ENCODE data around the gene MRM2. TPM values are rescaled to one million over a fixed set of nuclear protein-coding genes. Genes with fewer than 3 reads are reported as not detected.

Gene MRM2
- total RNA-seq, 1 donor from 2014 or later = 22.6 TPM

DNA sequence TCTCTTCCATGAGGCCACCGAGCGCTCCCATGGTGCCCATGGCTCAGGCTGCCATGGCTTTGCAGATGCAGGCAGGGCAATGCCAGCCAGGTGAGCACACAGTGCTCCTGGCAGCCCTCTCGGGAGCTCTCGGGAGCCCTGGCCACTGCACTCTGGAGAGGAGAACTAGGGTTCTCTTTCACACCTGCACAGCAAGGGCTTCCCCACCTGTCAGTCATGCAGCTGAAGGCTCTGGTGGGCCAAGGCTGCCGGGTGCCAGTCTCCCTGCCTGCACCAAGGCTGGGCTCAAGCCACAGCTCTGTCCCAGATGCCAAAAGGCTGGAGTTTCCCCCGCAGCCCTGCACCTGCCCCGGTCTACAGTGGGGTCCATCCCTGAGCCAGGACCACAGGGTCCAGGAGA is 32.7 kb upstream of the MRM2 start:
- H3K79me2 ChIP-seq (ENCODE audit: insufficient read depth, low read length) = peaks cover 4% of the 10 kb centered on the region
- H3K27me3 ChIP-seq (ENCODE audit: insufficient read depth, low read length) = no peaks in the 10 kb centered on the region
- H3K27ac ChIP-seq (ENCODE audit: low read depth, low read length) = no peak overlapping the region
- H2AFZ ChIP-seq (ENCODE audit: low read depth, low read length) = no peak overlapping the region
- Mint-ChIP-seq H3K27me3 (ENCODE audit: low read depth, unreplicated experiment) (no peaks in the 10 kb centered on the region), H3K36me3 (ENCODE audit: low read depth, unreplicated experiment) (peaks cover 6% of the 10 kb centered on the region), H3K9me3 (ENCODE audit: unreplicated experiment) (no peaks in the 10 kb centered on the region), H3K27ac (ENCODE audit: unreplicated experiment) (no peak overlapping the region), H3K4me1 (ENCODE audit: low read depth, unreplicated experiment) (peaks cover under 1% of the 10 kb centered on the region), H3K4me3 (ENCODE audit: unreplicated experiment) (no peak overlapping the region)
- H3K36me3 ChIP-seq (ENCODE audit: insufficient read depth, low read length) = no peaks in the 10 kb centered on the region
- H3K9me3 ChIP-seq (ENCODE audit: insufficient read depth, low read depth, low read length) = no peaks in the 10 kb centered on the region
- H3K4me3 ChIP-seq (ENCODE audit: insufficient read depth, low read depth, low read length) = no peak overlapping the region
- no peak overlapping the region for H3K9ac ChIP-seq (ENCODE audit: low read length)
- no peak for DNase-seq (ENCODE audit: low read depth)
- no peak overlapping the region for H3K4me2 ChIP-seq (ENCODE audit: low read length)
- TF ChIP-seq EZH2 (IDR thresholded peaks at IDR 0.05; ENCODE audit: insufficient read depth, low read length) = no peak
- TF ChIP-seq, protein P1, sequence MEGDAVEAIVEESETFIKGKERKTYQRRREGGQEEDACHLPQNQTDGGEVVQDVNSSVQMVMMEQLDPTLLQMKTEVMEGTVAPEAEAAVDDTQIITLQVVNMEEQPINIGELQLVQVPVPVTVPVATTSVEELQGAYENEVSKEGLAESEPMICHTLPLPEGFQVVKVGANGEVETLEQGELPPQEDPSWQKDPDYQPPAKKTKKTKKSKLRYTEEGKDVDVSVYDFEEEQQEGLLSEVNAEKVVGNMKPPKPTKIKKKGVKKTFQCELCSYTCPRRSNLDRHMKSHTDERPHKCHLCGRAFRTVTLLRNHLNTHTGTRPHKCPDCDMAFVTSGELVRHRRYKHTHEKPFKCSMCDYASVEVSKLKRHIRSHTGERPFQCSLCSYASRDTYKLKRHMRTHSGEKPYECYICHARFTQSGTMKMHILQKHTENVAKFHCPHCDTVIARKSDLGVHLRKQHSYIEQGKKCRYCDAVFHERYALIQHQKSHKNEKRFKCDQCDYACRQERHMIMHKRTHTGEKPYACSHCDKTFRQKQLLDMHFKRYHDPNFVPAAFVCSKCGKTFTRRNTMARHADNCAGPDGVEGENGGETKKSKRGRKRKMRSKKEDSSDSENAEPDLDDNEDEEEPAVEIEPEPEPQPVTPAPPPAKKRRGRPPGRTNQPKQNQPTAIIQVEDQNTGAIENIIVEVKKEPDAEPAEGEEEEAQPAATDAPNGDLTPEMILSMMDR (IDR thresholded peaks at IDR 0.05; ENCODE audit: insufficient read depth, low read depth, low read length) = no peak
- H3K4me1 ChIP-seq (ENCODE audit: insufficient read depth, low read length) = peaks cover 4% of the 10 kb centered on the region
- H4K20me1 ChIP-seq (ENCODE audit: insufficient read depth, low read length) = peaks cover 17% of the 10 kb centered on the region
- FAIRE-seq = no peak

- no peak for TF ChIP-seq EZH2 (IDR thresholded peaks at IDR 0.05; ENCODE audit: insufficient read depth, low read length)
- TF ChIP-seq, protein P1 (IDR thresholded peaks at IDR 0.05; ENCODE audit: insufficient read depth, low read depth, low read length) = no peak
- no peak overlapping the region for H3K4me2 ChIP-seq (ENCODE audit: low read length)
- no peak overlapping the region for H3K27ac Mint-ChIP-seq (ENCODE audit: unreplicated experiment)
- peaks cover 3% of the 10 kb centered on the region for H3K4me1 Mint-ChIP-seq (ENCODE audit: low read depth, unreplicated experiment)
- peaks cover 12% of the 10 kb centered on the region for H4K20me1 ChIP-seq (ENCODE audit: insufficient read depth, low read length)
- DNase-seq (ENCODE audit: low read depth) (no peak), FAIRE-seq (no peak)
- H3K27me3 ChIP-seq (ENCODE audit: insufficient read depth, low read length) = no peaks in the 10 kb centered on the region
- H3K9me3 Mint-ChIP-seq (ENCODE audit: unreplicated experiment) = peaks cover 2% of the 10 kb centered on the region
- H3K4me3 ChIP-seq (ENCODE audit: insufficient read depth, low read depth, low read length) = no peak overlapping the region
- H2AFZ ChIP-seq (ENCODE audit: low read depth, low read length) = no peak overlapping the region
- H3K79me2 ChIP-seq (ENCODE audit: insufficient read depth, low read length) = no peaks in the 10 kb centered on the region
- no peaks in the 10 kb centered on the region for H3K36me3 ChIP-seq (ENCODE audit: insufficient read depth, low read length)
- H3K9me3 ChIP-seq (ENCODE audit: insufficient read depth, low read depth, low read length) = no peaks in the 10 kb centered on the region
- no peak overlapping the region for H3K27ac ChIP-seq (ENCODE audit: low read depth, low read length)
- peaks cover 8% of the 10 kb centered on the region for H3K4me1 ChIP-seq (ENCODE audit: insufficient read depth, low read length)
- no peak overlapping the region for H3K9ac ChIP-seq (ENCODE audit: low read length)
- no peaks in the 10 kb centered on the region for H3K27me3 Mint-ChIP-seq (ENCODE audit: low read depth, unreplicated experiment)
- no peak overlapping the region for H3K4me3 Mint-ChIP-seq (ENCODE audit: unreplicated experiment)
- peaks cover 9% of the 10 kb centered on the region for H3K36me3 Mint-ChIP-seq (ENCODE audit: low read depth, unreplicated experiment)
Measured at GRCh38 chr7:2273866-2274265, 31.9 kb upstream of the MRM2 start.

DNA sequence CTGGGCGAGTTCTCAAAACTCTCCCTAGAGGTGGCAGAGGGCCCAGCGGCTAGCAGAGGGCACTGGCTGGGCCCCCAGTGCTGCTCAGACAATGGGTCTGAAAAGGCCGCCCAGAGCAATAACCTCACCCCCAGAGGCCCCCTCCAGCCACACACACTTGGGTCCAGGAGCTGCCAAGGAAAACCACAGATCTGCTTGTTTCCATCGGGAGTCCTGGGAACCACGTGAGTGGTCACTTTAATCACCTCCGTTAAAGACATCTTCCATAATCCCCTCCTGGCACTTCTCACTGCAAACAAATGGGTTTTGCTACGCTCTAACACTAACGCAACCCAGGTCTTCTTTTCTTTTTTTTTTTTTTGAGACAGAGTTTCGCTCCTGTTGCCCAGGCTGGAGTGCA is 30.0 kb upstream of the MRM2 start:
- Histone ChIP-seq H3K9ac (ENCODE audit: low read length) (no peak overlapping the region), H3K4me3 (ENCODE audit: insufficient read depth, low read depth, low read length) (no peak overlapping the region), H3K4me2 (ENCODE audit: low read length) (no peak overlapping the region), H3K27ac (ENCODE audit: low read depth, low read length) (no peak overlapping the region), H4K20me1 (ENCODE audit: insufficient read depth, low read length) (peaks cover 4% of the 10 kb centered on the region), H3K36me3 (ENCODE audit: insufficient read depth, low read length) (no peaks in the 10 kb centered on the region), H3K9me3 (ENCODE audit: insufficient read depth, low read depth, low read length) (no peaks in the 10 kb centered on the region), H3K27me3 (ENCODE audit: insufficient read depth, low read length) (no peaks in the 10 kb centered on the region), H3K4me1 (ENCODE audit: insufficient read depth, low read length) (peaks cover 8% of the 10 kb centered on the region), H3K79me2 (ENCODE audit: insufficient read depth, low read length) (no peaks in the 10 kb centered on the region), H2AFZ (ENCODE audit: low read depth, low read length) (no peak overlapping the region)
- DNase-seq (ENCODE audit: low read depth) (no peak), FAIRE-seq (no peak)
- Mint-ChIP-seq H3K4me3 (ENCODE audit: unreplicated experiment) (no peak overlapping the region), H3K36me3 (ENCODE audit: low read depth, unreplicated experiment) (peaks cover 7% of the 10 kb centered on the region), H3K27ac (ENCODE audit: unreplicated experiment) (no peak overlapping the region), H3K4me1 (ENCODE audit: low read depth, unreplicated experiment) (peaks cover 3% of the 10 kb centered on the region), H3K9me3 (ENCODE audit: unreplicated experiment) (peaks cover 2% of the 10 kb centered on the region), H3K27me3 (ENCODE audit: low read depth, unreplicated experiment) (no peaks in the 10 kb centered on the region)
- no peak for TF ChIP-seq EZH2 (IDR thresholded peaks at IDR 0.05; ENCODE audit: insufficient read depth, low read length)
- TF ChIP-seq, protein P1 (IDR thresholded peaks at IDR 0.05; ENCODE audit: insufficient read depth, low read depth, low read length) = no peak
